Loucy (cell line): ENCODE measurements around the gene NOX5.

Source experiments
- H2AFZ ChIP-seq: fragments of 200-600 bp; sonication (generic); 2 replicates; pipeline ENCODE4 v1.6.0; 2016; ENCODE audit warnings: antibody characterized with exemption, mild to moderate bottlenecking, low read length, moderate library complexity
- H3F3A ChIP-seq: fragments of 200-600 bp; 2 replicates; pipeline ENCODE4 v1.6.0; 2016; ENCODE audit warnings: antibody characterized with exemption, low read depth, mild to moderate bottlenecking
- H3K27me3 ChIP-seq: fragments of 200-600 bp; sonication (generic); 2 replicates; pipeline ENCODE4 v1.6.1; 2014; ENCODE audit warnings: low read length, mild to moderate bottlenecking; ENCODE audit not compliant: insufficient read depth, poor library complexity, severe bottlenecking
- H3K36me3 ChIP-seq: fragments of 200-600 bp; sonication (generic); 2 replicates; pipeline ENCODE4 v1.6.1; 2016; ENCODE audit warnings: low read length; ENCODE audit not compliant: insufficient read depth
- H3K4me1 ChIP-seq: fragments of 200-600 bp; sonication (generic); 2 replicates; pipeline ENCODE4 v1.5.1; 2014; ENCODE audit warnings: low read length, mild to moderate bottlenecking; ENCODE audit not compliant: insufficient read depth, poor library complexity, severe bottlenecking
- H3K4me2 ChIP-seq: fragments of 200-600 bp; sonication (generic); 2 replicates; pipeline ENCODE4 v1.6.0; 2014; ENCODE audit warnings: antibody characterized with exemption, low read length, low read depth, mild to moderate bottlenecking; ENCODE audit not compliant: poor library complexity, severe bottlenecking
- H3K4me3 ChIP-seq: fragments of 200-600 bp; sonication (generic); 2 replicates; pipeline ENCODE4 v1.5.1; 2014; ENCODE audit warnings: low read length, mild to moderate bottlenecking, mixed read lengths; ENCODE audit not compliant: poor library complexity, severe bottlenecking
- H3K79me2 ChIP-seq: fragments of 200-600 bp; sonication (generic); 2 replicates; pipeline ENCODE4 v1.6.1; 2014; ENCODE audit warnings: low read length; ENCODE audit not compliant: insufficient read depth
- H3K9ac ChIP-seq: fragments of 200-600 bp; sonication (generic); 2 replicates; pipeline ENCODE4 v1.6.0; 2014; ENCODE audit warnings: mild to moderate bottlenecking, low read depth, low read length, moderate library complexity; ENCODE audit not compliant: poor library complexity, severe bottlenecking
- H3K9me2 ChIP-seq: fragments of 200-600 bp; sonication (generic); replicated peaks from 2 replicates; pipeline ENCODE4 v1.6.1; 2016; ENCODE audit warnings: low read depth, low read length, mixed read lengths
- H3K9me3 ChIP-seq: fragments of 200-600 bp; sonication (generic); 2 replicates; pipeline ENCODE4 v1.6.1; 2014; ENCODE audit warnings: mild to moderate bottlenecking, antibody characterized with exemption, low read length, low read depth; ENCODE audit not compliant: insufficient read depth
- H4K20me1 ChIP-seq: fragments of 200-600 bp; sonication (generic); 2 replicates; pipeline ENCODE4 v1.6.0; 2014; ENCODE audit warnings: antibody characterized with exemption, low read length, mild to moderate bottlenecking; ENCODE audit not compliant: insufficient read depth, poor library complexity, severe bottlenecking
- CTCF ChIP-seq: fragments of 200-600 bp; sonication (generic); conservative IDR thresholded peaks from 2 replicates; pipeline ENCODE4 v1.5.1; 2014; ENCODE audit warnings: mild to moderate bottlenecking, antibody characterized with exemption, low read length
- EZH2phosphoT487 ChIP-seq: fragments of 200-600 bp; IDR thresholded peaks from 2 replicates; pipeline ENCODE4 v1.6.1; 2018; ENCODE audit warnings: antibody characterized with exemption, mild to moderate bottlenecking, moderate library complexity, borderline replicate concordance

NOX5 gene

GRCh38 chr15:69034352-69034751, 19.9 kb downstream of the NOX5 start:
- Histone ChIP-seq H3K4me2 (no peak overlapping the region), H3K9me3 (no peaks in the 10 kb centered on the region), H4K20me1 (no peaks in the 10 kb centered on the region), H3K9me2 (no peaks in the 10 kb centered on the region), H3F3A (no peaks in the 10 kb centered on the region), H3K36me3 (no peaks in the 10 kb centered on the region), H3K9ac (no peak overlapping the region), H3K79me2 (no peaks in the 10 kb centered on the region), H3K4me3 (no peak overlapping the region), H3K27me3 (no peaks in the 10 kb centered on the region), H2AFZ (no peak overlapping the region), H3K4me1 (peaks cover 3% of the 10 kb centered on the region)
- TF ChIP-seq EZH2phosphoT487 (no peak), CTCF (no peak)

GRCh38 chr15:69035205-69035917, 20.9 kb downstream of the NOX5 start:
- Histone ChIP-seq H3K79me2 (no peaks in the 10 kb centered on the region), H3K9me3 (no peaks in the 10 kb centered on the region), H3K4me3 (no peak overlapping the region), H3F3A (no peaks in the 10 kb centered on the region), H2AFZ (no peak overlapping the region), H3K9ac (no peak overlapping the region), H3K4me2 (no peak overlapping the region), H3K36me3 (no peaks in the 10 kb centered on the region), H4K20me1 (no peaks in the 10 kb centered on the region), H3K27me3 (no peaks in the 10 kb centered on the region), H3K9me2 (no peaks in the 10 kb centered on the region), H3K4me1 (peaks cover 3% of the 10 kb centered on the region)
- TF ChIP-seq EZH2phosphoT487 (no peak), CTCF (no peak)

GRCh38 chr15:69035918-69036258, 21.4 kb downstream of the NOX5 start:
- Histone ChIP-seq H4K20me1 (no peaks in the 10 kb centered on the region), H3K79me2 (no peaks in the 10 kb centered on the region), H3K9me2 (no peaks in the 10 kb centered on the region), H3K9ac (no peak overlapping the region), H3K4me2 (no peak overlapping the region), H3K4me3 (no peak overlapping the region), H3F3A (no peaks in the 10 kb centered on the region), H3K36me3 (no peaks in the 10 kb centered on the region), H3K9me3 (no peaks in the 10 kb centered on the region), H3K4me1 (peaks cover 3% of the 10 kb centered on the region), H3K27me3 (no peaks in the 10 kb centered on the region), H2AFZ (no peak overlapping the region)
- TF ChIP-seq CTCF (no peak), EZH2phosphoT487 (no peak)
